Activated T-cell treated with anti-CD3 and anti-CD28 coated beads, Interleukin-2, amount 50 U/mL, for 72 hours (primary cell): ENCODE data around the gene DENND5B. TPM values are rescaled to one million over a fixed set of nuclear protein-coding genes. Genes with fewer than 3 reads are reported as not detected.
A peak's percentile ranks its signal among the peaks of the same experiment; 100 is the strongest.
"Not testable (repeated sequence)": the region's sequence is repeated elsewhere in the genome, so short reads cannot be mapped to it uniquely, and the experiment has no call there.

Experiments
- ATAC-seq, 2 donors: fragments of 150-1000 bp; cut with Tn5 transposase; replicated peaks in 1 of 2; 2 replicates each; pipeline ENCODE4 v1.10.0; 2021; ENCODE audit warnings: moderate library complexity in 2 of 2, mild to moderate bottlenecking in 1 of 2
- DNase-seq, 2 donors: peaks; one replicate each; pipeline ENCODE4 v3.0.0; 2021 to 2022; ENCODE audit warnings: mixed read lengths in 1 of 2
- H3K27ac Mint-ChIP-seq: one replicate; pipeline ENCODE4 v1.8.0; 2022; ENCODE audit warnings: mild to moderate bottlenecking, moderate library complexity, mixed read lengths
- H3K27me3 Mint-ChIP-seq: one replicate; pipeline ENCODE4 v1.8.0; 2022; ENCODE audit warnings: low read depth, mixed read lengths
- H3K36me3 Mint-ChIP-seq, 2 donors: one replicate each; pipeline ENCODE4 v1.8.0; 2022; ENCODE audit warnings: mixed read lengths in 2 of 2, mild to moderate bottlenecking in 1 of 2; ENCODE audit not compliant: insufficient read depth in 2 of 2
- H3K4me1 Mint-ChIP-seq: one replicate; pipeline ENCODE4 v1.8.0; 2022; ENCODE audit warnings: low read depth, mixed read lengths
- H3K4me3 Mint-ChIP-seq, 2 donors: one replicate each; pipeline ENCODE4 v1.8.0; 2022; ENCODE audit warnings: mild to moderate bottlenecking in 2 of 2, mixed read lengths in 2 of 2, moderate library complexity in 2 of 2
- H3K9me3 Mint-ChIP-seq, 2 donors: one replicate each; pipeline ENCODE4 v1.8.0; 2022; ENCODE audit warnings: mixed read lengths in 2 of 2
- total RNA-seq, 2 donors: library from RNA; stranded (reverse); gene quantifications; one replicate each; pipeline ENCODE4 v1.2.3, GENCODE V29; 2022

Gene DENND5B
- total RNA-seq, 2 donors from 2014 or later, result 0.76 to 0.77 TPM

GRCh38 chr12:31444736-31445135 lies 146.2 kb downstream of the DENND5B start:
- Mint-ChIP-seq H3K9me3 (no peaks in the 10 kb centered on the region), H3K36me3 (no peaks in the 10 kb centered on the region), H3K4me3 (no peak overlapping the region), H3K27ac (no peak overlapping the region), H3K4me1 (no peaks in the 10 kb centered on the region), H3K27me3 (no peaks in the 10 kb centered on the region)
- DNase-seq (no peak), ATAC-seq (no peak)

GRCh38 chr12:31440586-31440985 lies 150.3 kb downstream of the DENND5B start:
- H3K36me3 Mint-ChIP-seq, result no peaks in the 10 kb centered on the region
- H3K9me3 Mint-ChIP-seq, result no peaks in the 10 kb centered on the region
- no peak for DNase-seq
- no peak for ATAC-seq
- no peaks in the 10 kb centered on the region for H3K4me1 Mint-ChIP-seq
- H3K27ac Mint-ChIP-seq, result no peak overlapping the region
- no peaks in the 10 kb centered on the region for H3K27me3 Mint-ChIP-seq
- no peak overlapping the region for H3K4me3 Mint-ChIP-seq

GRCh38 chr12:31440134-31440533 lies 150.8 kb downstream of the DENND5B start:
- Mint-ChIP-seq H3K9me3 (no peaks in the 10 kb centered on the region), H3K36me3 (no peaks in the 10 kb centered on the region), H3K27ac (no peak overlapping the region), H3K4me3 (no peak overlapping the region), H3K4me1 (no peaks in the 10 kb centered on the region), H3K27me3 (no peaks in the 10 kb centered on the region)
- ATAC-seq (no peak), DNase-seq (no peak)

- Mint-ChIP-seq H3K9me3 (no peaks in the 10 kb centered on the region), H3K4me3 (no peak overlapping the region), H3K27ac (no peak overlapping the region), H3K4me1 (no peaks in the 10 kb centered on the region), H3K36me3 (no peaks in the 10 kb centered on the region), H3K27me3 (peaks cover 3% of the 10 kb centered on the region)
- DNase-seq (no peak), ATAC-seq (no peak)
These were observed 159.2 kb downstream of the DENND5B start for GRCh38 chr12:31431721-31432240.

DNA sequence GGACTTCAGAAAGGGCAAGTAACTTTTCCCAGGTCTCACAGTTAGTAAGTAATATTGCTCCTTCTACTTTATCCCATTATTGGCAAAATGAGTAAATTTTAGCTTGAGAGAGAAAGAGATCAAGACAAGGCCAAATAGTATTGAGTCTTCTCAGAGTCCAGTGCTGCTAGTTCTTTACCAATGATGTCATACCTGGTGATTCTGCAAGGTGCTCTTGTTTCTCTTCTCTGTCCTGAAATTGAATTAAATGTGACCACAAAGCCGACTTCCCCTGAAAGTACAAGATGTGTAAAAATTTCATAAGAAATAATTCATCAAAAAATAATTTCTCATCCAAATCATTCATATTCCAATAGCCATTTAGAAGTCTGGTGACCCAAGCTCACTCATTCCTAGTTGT lies 167.5 kb downstream of the DENND5B start:
- DNase-seq (no peak), ATAC-seq (no peak)
- H3K27ac Mint-ChIP-seq, result no peak overlapping the region
- H3K27me3 Mint-ChIP-seq, result peaks cover 6% of the 10 kb centered on the region
- no peaks in the 10 kb centered on the region for H3K36me3 Mint-ChIP-seq
- H3K4me3 Mint-ChIP-seq, result no peak overlapping the region
- no peaks in the 10 kb centered on the region for H3K9me3 Mint-ChIP-seq
- H3K4me1 Mint-ChIP-seq, result no peaks in the 10 kb centered on the region

GRCh38 chr12:31412292-31412801 lies 178.6 kb downstream of the DENND5B start:
- Mint-ChIP-seq H3K4me3 (no peak overlapping the region), H3K27ac (no peak overlapping the region), H3K9me3 (no peaks in the 10 kb centered on the region), H3K27me3 (no peaks in the 10 kb centered on the region), H3K36me3 (no peaks in the 10 kb centered on the region), H3K4me1 (no peaks in the 10 kb centered on the region)
- DNase-seq (no peak), ATAC-seq (no peak)

GRCh38 chr12:31408763-31409162 lies 182.2 kb downstream of the DENND5B start:
- Mint-ChIP-seq H3K36me3 (no peaks in the 10 kb centered on the region), H3K27ac (no peak overlapping the region), H3K4me1 (no peaks in the 10 kb centered on the region), H3K27me3 (no peaks in the 10 kb centered on the region), H3K4me3 (no peak overlapping the region), H3K9me3 (no peaks in the 10 kb centered on the region)
- ATAC-seq, result no peak
- DNase-seq, result no peak

DNA sequence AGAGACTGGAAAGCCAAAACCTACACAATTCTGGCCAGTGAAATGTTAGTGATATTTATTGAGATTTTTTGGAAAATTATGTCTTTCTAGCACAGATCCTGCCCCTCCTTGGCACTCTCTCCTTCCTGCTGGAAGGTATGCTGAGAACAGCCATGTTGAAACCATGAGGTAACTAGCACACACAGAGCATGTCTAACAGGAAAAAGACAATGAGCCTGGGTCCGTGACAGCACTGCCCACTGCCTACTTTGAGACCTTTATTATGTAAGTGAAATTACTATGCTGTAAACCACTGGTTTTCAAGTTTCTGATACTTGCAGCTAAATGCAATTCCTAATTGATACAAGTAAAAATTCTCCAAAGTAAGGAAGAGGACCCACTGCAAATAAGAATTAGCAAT lies 183.4 kb downstream of the DENND5B start:
- Mint-ChIP-seq H3K4me3 (no peak overlapping the region), H3K27me3 (no peaks in the 10 kb centered on the region), H3K27ac (no peak overlapping the region), H3K4me1 (no peaks in the 10 kb centered on the region), H3K9me3 (no peaks in the 10 kb centered on the region), H3K36me3 (no peaks in the 10 kb centered on the region)
- ATAC-seq (no peak), DNase-seq (no peak)

- DNase-seq (no peak), ATAC-seq (no peak)
- Mint-ChIP-seq H3K9me3 (no peaks in the 10 kb centered on the region), H3K4me1 (no peaks in the 10 kb centered on the region), H3K27ac (no peak overlapping the region), H3K27me3 (peaks cover 7% of the 10 kb centered on the region), H3K36me3 (no peaks in the 10 kb centered on the region), H3K4me3 (no peak overlapping the region)
These were observed 184.6 kb downstream of the DENND5B start for GRCh38 chr12:31406345-31406744.

GRCh38 chr12:31405021-31405420 lies 185.9 kb downstream of the DENND5B start:
- no peak for DNase-seq
- Mint-ChIP-seq H3K36me3 (no peaks in the 10 kb centered on the region), H3K27me3 (peaks cover 9% of the 10 kb centered on the region), H3K27ac (no peak overlapping the region), H3K4me1 (no peaks in the 10 kb centered on the region), H3K4me3 (no peak overlapping the region), H3K9me3 (no peaks in the 10 kb centered on the region)
- ATAC-seq, result no peak

DNA sequence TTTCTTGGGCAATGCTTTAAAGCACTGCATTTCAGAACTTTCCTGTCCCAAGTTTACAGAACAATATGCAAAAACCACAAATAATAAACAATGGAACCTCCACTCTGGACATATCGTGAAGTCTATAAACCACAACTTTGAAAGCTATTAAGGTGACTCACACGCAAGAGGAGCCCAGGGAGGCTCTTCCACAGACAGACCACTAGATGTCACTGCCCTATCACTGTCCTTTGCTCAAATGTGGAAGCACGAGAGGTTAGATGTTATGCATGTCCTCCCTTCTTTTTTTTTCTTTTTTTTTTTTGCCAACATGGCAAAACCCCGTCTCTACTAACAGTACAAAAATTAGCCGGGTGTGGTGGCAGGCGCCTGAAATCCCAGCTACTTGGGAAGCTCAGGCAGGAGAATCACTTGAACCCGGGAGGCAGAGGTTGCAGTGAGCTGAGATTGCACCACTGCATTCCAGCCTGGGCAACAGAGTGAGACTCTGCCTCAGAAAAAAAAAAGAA lies 187.8 kb downstream of the DENND5B start:
- peak; percentile 43 to 55 for DNase-seq
- H3K27ac Mint-ChIP-seq, H3K36me3 Mint-ChIP-seq, H3K27me3 Mint-ChIP-seq, H3K4me1 Mint-ChIP-seq, H3K9me3 Mint-ChIP-seq, H3K4me3 Mint-ChIP-seq: not testable (repeated sequence)
- peak; percentile 87 to 89 for ATAC-seq

- H3K27me3 Mint-ChIP-seq, result no peaks in the 10 kb centered on the region
- DNase-seq (no peak), ATAC-seq (no peak)
- H3K4me1 Mint-ChIP-seq, result no peaks in the 10 kb centered on the region
- no peak overlapping the region for H3K4me3 Mint-ChIP-seq
- no peaks in the 10 kb centered on the region for H3K36me3 Mint-ChIP-seq
- no peak overlapping the region for H3K27ac Mint-ChIP-seq
- H3K9me3 Mint-ChIP-seq, result no peaks in the 10 kb centered on the region
These were observed 197.9 kb downstream of the DENND5B start for GRCh38 chr12:31393004-31393550.

- H3K27me3 Mint-ChIP-seq, result peaks cover 12% of the 10 kb centered on the region
- H3K27ac Mint-ChIP-seq, result no peak overlapping the region
- no peak for ATAC-seq
- no peak overlapping the region for H3K4me3 Mint-ChIP-seq
- no peaks in the 10 kb centered on the region for H3K4me1 Mint-ChIP-seq
- no peaks in the 10 kb centered on the region for H3K9me3 Mint-ChIP-seq
- no peaks in the 10 kb centered on the region for H3K36me3 Mint-ChIP-seq
- DNase-seq, result no peak
These were observed 199.9 kb downstream of the DENND5B start for GRCh38 chr12:31390991-31391390.

GRCh38 chr12:31388713-31389112 lies 202.2 kb downstream of the DENND5B start:
- Mint-ChIP-seq H3K27me3 (peaks cover 12% of the 10 kb centered on the region), H3K27ac (no peak overlapping the region), H3K9me3 (no peaks in the 10 kb centered on the region), H3K4me1 (no peaks in the 10 kb centered on the region), H3K4me3 (no peak overlapping the region), H3K36me3 (no peaks in the 10 kb centered on the region)
- ATAC-seq (no peak), DNase-seq (no peak)
